CD14-positive monocyte (primary cell): ENCODE measurements around the gene MALAT1. TPM values are rescaled to one million over a fixed set of nuclear protein-coding genes. Genes with fewer than 3 reads are reported as not detected.

Experiments used
- DNase-seq, 3 donors: peaks; one replicate each; pipeline ENCODE4 v3.0.0-alpha.2; 2011 to 2022
- H2AFZ ChIP-seq: 2 replicates; pipeline ENCODE4 v1.6.0; 2012; ENCODE audit warnings: mild to moderate bottlenecking, low read depth, low read length, inconsistent platforms; ENCODE audit not compliant: insufficient read depth, poor library complexity, severe bottlenecking
- H3K27ac ChIP-seq, 2 donors: 1 replicate in 1 of 2; 2 replicates in 1 of 2; pipeline ENCODE4 v1.5.1; 2012 to 2013; ENCODE audit warnings: low read length in 2 of 2, control low read depth in 1 of 2, inconsistent platforms in 1 of 2, low read depth in 1 of 2, mild to moderate bottlenecking in 1 of 2
- H3K27me3 ChIP-seq, 2 donors: one replicate each; pipeline versions ENCODE4 v1.6.0 to v1.6.1; 2011 to 2013; ENCODE audit warnings: low read length in 2 of 2; ENCODE audit not compliant: control insufficient read depth in 2 of 2, insufficient read depth in 2 of 2
- H3K36me3 ChIP-seq, 2 donors: replicated peaks in 1 of 2; 1 replicate in 1 of 2; 2 replicates in 1 of 2; pipeline versions ENCODE4 v1.5.1 to v1.6.1; 2012 to 2013; ENCODE audit warnings: low read length in 2 of 2, control low read depth in 1 of 2, inconsistent platforms in 1 of 2, mild to moderate bottlenecking in 1 of 2; ENCODE audit not compliant: insufficient read depth in 2 of 2, control insufficient read depth in 1 of 2
- H3K4me1 ChIP-seq, 2 donors: 1 replicate in 1 of 2; 2 replicates in 1 of 2; pipeline versions ENCODE4 v1.5.1 to v1.6.1; 2012 to 2013; ENCODE audit warnings: low read length in 2 of 2, control low read depth in 1 of 2, inconsistent platforms in 1 of 2, mild to moderate bottlenecking in 1 of 2, moderate library complexity in 1 of 2; ENCODE audit not compliant: insufficient read depth in 2 of 2, control insufficient read depth in 1 of 2
- H3K4me2 ChIP-seq: replicated peaks from 2 replicates; pipeline ENCODE3; 2012; ENCODE audit warnings: low read length, moderate library complexity, mild to moderate bottlenecking; ENCODE audit not compliant: poor library complexity, severe bottlenecking; ENCODE audit errors: extremely low read depth
- H3K4me3 ChIP-seq, 3 experiments: fragments of 200-600 bp in 1 of 3; sonication (generic) in 1 of 3; replicated peaks in 1 of 3; 1 replicate in 2 of 3; 2 replicates in 1 of 3; pipeline ENCODE4 v1.5.1; 2011 to 2013; ENCODE audit warnings: low read length in 3 of 3, mild to moderate bottlenecking in 3 of 3, control low read depth in 2 of 3, low read depth in 2 of 3, inconsistent platforms in 1 of 3, moderate library complexity in 1 of 3
- H3K79me2 ChIP-seq: 2 replicates; pipeline ENCODE4 v1.6.0; 2012; ENCODE audit warnings: mild to moderate bottlenecking, control low read depth, inconsistent platforms, low read length, moderate library complexity; ENCODE audit not compliant: insufficient read depth
- H3K9ac ChIP-seq: 2 replicates; pipeline ENCODE4 v1.6.0; 2017; ENCODE audit warnings: low read length, mild to moderate bottlenecking; ENCODE audit not compliant: insufficient read depth, poor library complexity, severe bottlenecking
- H3K9me3 ChIP-seq, 2 donors: replicated peaks in 1 of 2; 1 replicate in 1 of 2; 2 replicates in 1 of 2; pipeline versions ENCODE4 v1.5.1 to v1.6.1; 2012 to 2013; ENCODE audit warnings: low read length in 2 of 2, control low read depth in 1 of 2; ENCODE audit not compliant: control insufficient read depth in 1 of 2, insufficient read depth in 1 of 2
- H4K20me1 ChIP-seq: 2 replicates; pipeline ENCODE4 v1.6.0; 2012; ENCODE audit warnings: mild to moderate bottlenecking, low read length, control low read depth, moderate library complexity; ENCODE audit not compliant: insufficient read depth
- H3K27ac Mint-ChIP-seq, 7 donors: one replicate each; pipeline ENCODE4 v1.8.0; 2020; ENCODE audit warnings: mild to moderate bottlenecking in 7 of 7, mixed read lengths in 7 of 7, moderate library complexity in 6 of 7, inconsistent platforms in 2 of 7
- H3K27me3 Mint-ChIP-seq, 3 donors: one replicate each; pipeline ENCODE4 v1.8.0; 2021 to 2022; ENCODE audit warnings: low read depth in 3 of 3, mild to moderate bottlenecking in 3 of 3, mixed read lengths in 3 of 3, moderate library complexity in 3 of 3, inconsistent platforms in 1 of 3
- H3K36me3 Mint-ChIP-seq, 2 donors: one replicate each; pipeline ENCODE4 v1.8.0; 2020; ENCODE audit warnings: mixed read lengths in 2 of 2, inconsistent platforms in 1 of 2, mild to moderate bottlenecking in 1 of 2
- H3K4me1 Mint-ChIP-seq: one replicate; pipeline ENCODE4 v1.8.0; 2020; ENCODE audit warnings: mild to moderate bottlenecking, mixed read lengths
- H3K4me3 Mint-ChIP-seq, 2 donors: one replicate each; pipeline ENCODE4 v1.8.0; 2020; ENCODE audit warnings: mild to moderate bottlenecking in 2 of 2, mixed read lengths in 2 of 2, moderate library complexity in 1 of 2
- H3K9me3 Mint-ChIP-seq, 7 donors: one replicate each; pipeline ENCODE4 v1.8.0; 2020 to 2022; ENCODE audit warnings: mixed read lengths in 7 of 7, mild to moderate bottlenecking in 6 of 7, moderate library complexity in 6 of 7, inconsistent platforms in 2 of 7
- WGBS: methylation state at CpG from one replicate; pipeline ENCODE4 v1.1.5; 2013; ENCODE audit warnings: missing lambda C conversion rate; ENCODE audit not compliant: insufficient coverage; 5-methylcytosine and 5-hydroxymethylcytosine counted together
- intact Hi-C, 2 donors: fragments of 100-400 bp; cut with micrococcal nuclease; formaldehyde crosslinking; loops; one replicate each; pipeline versions ENCODE4 v1.15.0 to v1.15.1; 2023
- polyA plus RNA-seq, 3 donors: library from polyadenylated mRNA; depleted of rRNA in 1 of 3; unstranded in 2 of 3; stranded (reverse) in 1 of 3; fragments of 300-500 nt in 2 of 3; fragments of >200 nt in 1 of 3; fragmentation: Illumina TruSeq in 2 of 3; gene quantifications; 1 replicate in 2 of 3; 2 replicates in 1 of 3; pipeline ENCODE4 v1.2.3, GENCODE V29; 2012 to 2021
- TF ChIP-seq, protein P1 (sequence below): fragments of 200-600 bp; IDR thresholded peaks from one replicate; pipeline ENCODE4 v1.8.0; 2022; ENCODE audit warnings: antibody characterized with exemption, mild to moderate bottlenecking

Gene MALAT1
- polyA plus RNA-seq, 3 donors = 263 to 815 (median 554) TPM

DNA sequence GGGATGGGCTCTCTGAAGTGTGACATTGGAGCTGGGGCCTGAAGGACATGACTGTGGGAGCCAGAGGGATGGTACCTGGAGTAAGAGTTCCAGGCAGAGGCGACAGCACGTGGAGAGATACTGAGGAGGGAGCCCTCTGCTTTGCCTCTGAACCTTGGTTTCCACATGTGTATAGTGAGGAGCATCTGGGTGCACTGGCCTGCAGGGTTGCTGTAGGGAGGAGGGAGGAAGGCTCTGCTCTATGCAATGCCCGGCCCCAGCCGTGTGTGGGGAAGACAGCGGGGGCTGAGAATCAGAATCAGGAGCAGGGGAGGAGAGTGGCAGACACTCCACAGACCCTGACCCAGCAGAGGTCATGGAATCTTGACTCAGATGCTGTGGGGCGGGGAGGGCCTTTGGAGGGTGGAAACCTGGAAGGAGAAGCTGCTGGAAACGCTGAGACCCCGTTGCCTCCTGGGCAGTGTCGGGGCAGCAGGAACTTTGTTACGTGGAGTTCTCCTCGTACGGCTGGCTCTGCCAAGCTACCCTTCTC is 30.0 kb downstream of the MALAT1 start:
- no peak overlapping the region for H2AFZ ChIP-seq
- WGBS = 100% methylated on average over 5 of the region's 12 CpGs
- intact Hi-C loops = no loop called here
- no peaks in the 10 kb centered on the region for H3K27me3 ChIP-seq
- H3K4me1 ChIP-seq = peaks cover 20 to 25% of the 10 kb centered on the region in 2 donors
- H3K4me3 Mint-ChIP-seq = no peak overlapping the region
- H4K20me1 ChIP-seq = peaks cover 49% of the 10 kb centered on the region
- peaks cover 49 to 68% of the 10 kb centered on the region in 2 donors for H3K36me3 Mint-ChIP-seq
- no peak overlapping the region for H3K27ac ChIP-seq
- H3K9me3 ChIP-seq = no peaks in the 10 kb centered on the region
- peaks cover 0 to 2% (median 0%) of the 10 kb centered on the region in 3 donors for H3K27me3 Mint-ChIP-seq
- peaks cover 22% of the 10 kb centered on the region for H3K4me1 Mint-ChIP-seq
- no peak overlapping the region for H3K4me2 ChIP-seq
- peaks cover 20% of the 10 kb centered on the region for H3K79me2 ChIP-seq
- H3K9me3 Mint-ChIP-seq = no peaks in the 10 kb centered on the region
- DNase-seq = peak in 1 of 3 donors; percentile 1
- H3K4me3 ChIP-seq = no peak overlapping the region
- peak overlapping the region in 1 of 7 donors; percentile 9 for H3K27ac Mint-ChIP-seq
- TF ChIP-seq, protein P1, sequence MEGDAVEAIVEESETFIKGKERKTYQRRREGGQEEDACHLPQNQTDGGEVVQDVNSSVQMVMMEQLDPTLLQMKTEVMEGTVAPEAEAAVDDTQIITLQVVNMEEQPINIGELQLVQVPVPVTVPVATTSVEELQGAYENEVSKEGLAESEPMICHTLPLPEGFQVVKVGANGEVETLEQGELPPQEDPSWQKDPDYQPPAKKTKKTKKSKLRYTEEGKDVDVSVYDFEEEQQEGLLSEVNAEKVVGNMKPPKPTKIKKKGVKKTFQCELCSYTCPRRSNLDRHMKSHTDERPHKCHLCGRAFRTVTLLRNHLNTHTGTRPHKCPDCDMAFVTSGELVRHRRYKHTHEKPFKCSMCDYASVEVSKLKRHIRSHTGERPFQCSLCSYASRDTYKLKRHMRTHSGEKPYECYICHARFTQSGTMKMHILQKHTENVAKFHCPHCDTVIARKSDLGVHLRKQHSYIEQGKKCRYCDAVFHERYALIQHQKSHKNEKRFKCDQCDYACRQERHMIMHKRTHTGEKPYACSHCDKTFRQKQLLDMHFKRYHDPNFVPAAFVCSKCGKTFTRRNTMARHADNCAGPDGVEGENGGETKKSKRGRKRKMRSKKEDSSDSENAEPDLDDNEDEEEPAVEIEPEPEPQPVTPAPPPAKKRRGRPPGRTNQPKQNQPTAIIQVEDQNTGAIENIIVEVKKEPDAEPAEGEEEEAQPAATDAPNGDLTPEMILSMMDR = no peak
- no peak overlapping the region for H3K9ac ChIP-seq
- H3K36me3 ChIP-seq = peaks cover 51 to 74% of the 10 kb centered on the region in 2 donors

DNA sequence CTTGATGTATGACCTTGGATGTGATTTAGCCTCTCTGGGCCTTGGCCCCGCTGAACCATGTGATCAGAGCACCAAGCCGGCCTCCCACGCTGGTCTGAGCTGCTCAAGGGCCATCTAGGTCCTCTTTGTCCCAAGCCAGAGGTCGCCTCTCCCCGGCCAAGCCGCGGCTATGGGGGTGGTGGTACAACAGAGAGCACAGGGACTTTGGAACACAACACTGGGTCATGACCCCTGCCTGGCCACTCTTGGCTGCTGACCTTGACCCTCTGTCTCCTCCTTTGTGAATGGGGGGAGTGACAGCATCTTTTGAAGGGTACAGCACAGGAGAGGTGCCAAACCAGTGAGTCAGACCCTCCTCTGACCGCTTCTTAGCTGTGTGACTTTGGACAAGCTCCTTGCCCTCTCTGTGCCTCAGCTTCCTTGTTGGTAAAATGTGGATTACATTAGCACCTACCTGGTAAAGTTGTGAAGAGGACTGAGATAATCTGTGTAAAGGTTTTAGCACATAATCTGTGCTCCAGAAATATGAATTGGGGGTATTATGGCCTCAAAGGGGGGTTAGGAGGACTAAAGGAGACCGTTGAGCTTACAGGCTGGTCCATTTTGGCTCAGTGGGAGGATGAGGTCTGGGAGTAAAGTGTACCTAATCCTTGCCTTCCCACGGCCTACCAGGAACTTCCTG is 30.8 kb downstream of the MALAT1 start:
- Mint-ChIP-seq H3K27me3 (peaks cover 0 to 4% (median 0%) of the 10 kb centered on the region in 3 donors), H3K27ac (no peak overlapping the region), H3K4me3 (no peak overlapping the region), H3K9me3 (no peaks in the 10 kb centered on the region), H3K4me1 (peaks cover 14% of the 10 kb centered on the region), H3K36me3 (peaks cover 53 to 71% of the 10 kb centered on the region in 2 donors)
- H3K9ac ChIP-seq = no peak overlapping the region
- no peaks in the 10 kb centered on the region for H3K9me3 ChIP-seq
- WGBS = 86% methylated on average over 4 of the region's 10 CpGs
- no peak overlapping the region for H3K4me3 ChIP-seq
- H3K4me1 ChIP-seq = peaks cover 13 to 18% of the 10 kb centered on the region in 2 donors
- peaks cover 49% of the 10 kb centered on the region for H4K20me1 ChIP-seq
- no peaks in the 10 kb centered on the region for H3K27me3 ChIP-seq
- H3K79me2 ChIP-seq = peaks cover 20% of the 10 kb centered on the region
- H2AFZ ChIP-seq = no peak overlapping the region
- H3K27ac ChIP-seq = no peak overlapping the region
- H3K4me2 ChIP-seq = no peak overlapping the region
- intact Hi-C loops = loop anchor here in 1 of 2 donors (10.0 kb wide), 1 partner anchor 265 kb away; the partner anchor contains the start of gene POLA2
- DNase-seq = peak in 1 of 3 donors; percentile 4
- TF ChIP-seq, protein P1 = no peak
- peaks cover 54 to 77% of the 10 kb centered on the region in 2 donors for H3K36me3 ChIP-seq
